Activated CD8-positive, alpha-beta T cell treated with anti-CD3 and anti-CD28 coated beads for 36 hours (primary cell): Measurements from ENCODE around the gene SORCS2. TPM values are rescaled to one million over a fixed set of nuclear protein-coding genes. Genes with fewer than 3 reads are reported as not detected.

Source experiments
- ATAC-seq: fragments of 200-7000 bp; cut with Tn5 transposase; one replicate; pipeline ENCODE4 v1.10.0; 2021; ENCODE audit warnings: mild to moderate bottlenecking, moderate library complexity
- CTCF ChIA-PET: fragments of 350-600 bp; sonication (Branson Sonifier 250); formaldehyde crosslinking; loops from one replicate; lab custom pipeline; 2021; ENCODE audit warnings: antibody characterized with exemption; lab: Charles Lee
- POLR2A ChIA-PET: fragments of 350-600 bp; sonication (Branson Sonifier 250); formaldehyde crosslinking; loops from one replicate; lab custom pipeline; 2021; ENCODE audit warnings: antibody characterized with exemption; lab: Charles Lee
- DNase-seq: peaks from one replicate; pipeline ENCODE4 v3.0.0-alpha.2; 2020
- H3K27ac Mint-ChIP-seq: one replicate; pipeline ENCODE4 v1.8.0; 2021; ENCODE audit warnings: mild to moderate bottlenecking, mixed read lengths
- H3K27me3 Mint-ChIP-seq: one replicate; pipeline ENCODE4 v1.8.0; 2021; ENCODE audit warnings: mixed read lengths
- H3K36me3 Mint-ChIP-seq: one replicate; pipeline ENCODE4 v1.8.0; 2021; ENCODE audit warnings: low read depth, mixed read lengths
- H3K4me1 Mint-ChIP-seq: one replicate; pipeline ENCODE4 v1.8.0; 2021; ENCODE audit warnings: low read depth, mixed read lengths
- H3K4me3 Mint-ChIP-seq: one replicate; pipeline ENCODE4 v1.8.0; 2021; ENCODE audit warnings: mild to moderate bottlenecking, moderate library complexity, mixed read lengths
- H3K9me3 Mint-ChIP-seq: one replicate; pipeline ENCODE4 v1.8.0; 2021; ENCODE audit warnings: mixed read lengths
- CTCF ChIP-seq: fragments of 200-600 bp; IDR thresholded peaks from one replicate; pipeline ENCODE4 v1.8.0; 2022; ENCODE audit warnings: antibody characterized with exemption, mild to moderate bottlenecking
- intact Hi-C: fragments of 100-400 bp; cut with micrococcal nuclease; formaldehyde crosslinking; loops from one replicate; pipeline ENCODE4 v1.10.0; 2022
- total RNA-seq, 2 experiments: library from RNA; stranded (reverse); gene quantifications; one replicate each; pipeline ENCODE4 v1.2.3, GENCODE V29; 2021

The SORCS2 gene
- total RNA-seq, 2 experiments from 2014 or later: 0.05 TPM; not detected in 1

DNA sequence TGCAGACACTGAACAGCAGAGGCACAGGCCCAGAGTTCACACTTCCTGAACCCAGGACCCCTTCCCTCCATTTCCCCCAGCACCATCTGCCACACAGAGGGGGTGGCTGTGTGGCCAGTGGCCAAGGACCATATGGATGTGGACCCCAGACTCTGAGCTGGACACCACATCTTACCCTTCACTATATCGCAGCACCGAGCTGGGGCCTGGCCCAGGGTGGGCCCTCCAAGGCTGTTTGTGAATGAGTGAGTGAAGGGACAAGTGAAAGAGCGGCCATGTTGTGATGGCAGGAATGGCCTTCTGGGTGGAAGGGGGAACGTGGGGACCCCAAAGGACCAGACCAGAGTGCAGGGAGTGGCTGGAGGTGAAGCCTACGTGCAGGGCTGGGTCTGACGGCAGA lies 498.7 kb downstream of the SORCS2 start:
- CTCF ChIA-PET: no interaction called here
- Mint-ChIP-seq H3K27me3 (no peaks in the 10 kb centered on the region), H3K36me3 (no peaks in the 10 kb centered on the region), H3K4me1 (no peaks in the 10 kb centered on the region), H3K27ac (no peak overlapping the region), H3K9me3 (no peaks in the 10 kb centered on the region), H3K4me3 (no peak overlapping the region)
- POLR2A ChIA-PET: no interaction called here
- ATAC-seq: no peak
- no peak for DNase-seq
- TF ChIP-seq CTCF: no peak
- intact Hi-C loops: no loop called here

DNA sequence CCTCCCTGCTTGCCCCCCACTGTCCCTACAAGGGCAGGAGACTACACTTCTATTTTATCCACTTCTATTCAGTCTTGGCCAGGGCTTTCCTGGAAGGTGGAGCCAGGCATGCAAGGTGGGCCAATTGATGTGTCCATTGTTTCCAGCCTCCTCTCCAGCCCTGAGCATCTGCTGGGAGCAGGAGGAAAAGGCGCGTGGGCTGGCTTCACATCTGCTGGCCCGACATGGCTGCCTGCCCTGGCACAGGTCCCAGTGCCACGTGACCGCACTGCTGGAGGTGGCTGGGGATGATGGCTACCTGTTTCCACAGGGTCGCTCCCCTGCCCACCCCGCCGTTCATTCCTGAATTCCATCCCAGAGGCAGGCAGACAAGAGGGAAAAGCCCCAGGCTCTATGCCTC lies 499.6 kb downstream of the SORCS2 start:
- intact Hi-C loops: no loop called here
- POLR2A ChIA-PET: no interaction called here
- CTCF ChIA-PET: no interaction called here
- no peak overlapping the region for H3K4me3 Mint-ChIP-seq
- H3K9me3 Mint-ChIP-seq: no peaks in the 10 kb centered on the region
- no peak for ATAC-seq
- H3K4me1 Mint-ChIP-seq: no peaks in the 10 kb centered on the region
- TF ChIP-seq CTCF: no peak
- H3K27ac Mint-ChIP-seq: no peak overlapping the region
- DNase-seq: no peak
- no peaks in the 10 kb centered on the region for H3K36me3 Mint-ChIP-seq
- no peaks in the 10 kb centered on the region for H3K27me3 Mint-ChIP-seq

DNA sequence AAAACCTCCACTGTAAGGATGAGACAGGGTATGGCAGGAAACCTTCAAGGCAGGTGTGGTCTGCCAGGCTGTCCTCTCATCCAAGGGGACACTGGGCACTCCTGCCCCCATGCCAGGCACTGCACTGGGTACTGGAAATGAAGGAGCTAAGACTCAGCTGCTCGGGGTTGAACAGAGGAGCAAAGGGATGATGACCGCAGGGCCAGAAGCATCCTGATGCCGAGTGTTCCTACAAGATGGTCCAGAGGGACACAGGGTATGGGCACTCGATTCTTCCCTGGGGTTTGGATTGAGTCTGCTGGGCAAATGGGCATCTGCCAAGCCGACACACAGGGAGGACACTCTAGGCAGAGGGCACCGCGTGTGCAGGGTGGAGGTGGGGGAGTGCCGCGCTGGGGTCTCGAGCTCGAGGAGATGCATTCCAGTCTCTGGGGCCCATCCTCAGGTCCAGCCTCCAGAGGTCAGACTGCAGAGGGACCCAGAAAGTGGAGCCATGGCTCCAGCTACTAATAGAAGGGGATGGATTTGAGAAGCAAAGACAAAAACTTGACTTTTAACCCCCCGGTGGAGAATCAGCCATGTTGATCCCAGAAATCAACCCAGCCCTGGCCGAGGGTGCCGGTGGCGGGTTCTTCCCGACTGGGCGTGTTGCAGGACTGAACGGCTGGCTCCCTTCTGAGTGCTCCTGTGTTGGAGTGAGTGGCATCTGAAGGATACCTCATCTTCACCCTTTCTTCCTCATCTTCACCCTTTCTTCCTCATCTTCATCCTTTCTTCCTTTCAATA lies 500.3 kb downstream of the SORCS2 start:
- intact Hi-C loops: no loop called here
- H3K9me3 Mint-ChIP-seq: no peaks in the 10 kb centered on the region
- ChIA-PET CTCF (no interaction called here), POLR2A (no interaction called here)
- no peaks in the 10 kb centered on the region for H3K4me1 Mint-ChIP-seq
- H3K27ac Mint-ChIP-seq: no peak overlapping the region
- no peak for TF ChIP-seq CTCF
- H3K4me3 Mint-ChIP-seq: no peak overlapping the region
- H3K27me3 Mint-ChIP-seq: peaks cover 2% of the 10 kb centered on the region
- ATAC-seq (no peak), DNase-seq (no peak)
- H3K36me3 Mint-ChIP-seq: no peaks in the 10 kb centered on the region

DNA sequence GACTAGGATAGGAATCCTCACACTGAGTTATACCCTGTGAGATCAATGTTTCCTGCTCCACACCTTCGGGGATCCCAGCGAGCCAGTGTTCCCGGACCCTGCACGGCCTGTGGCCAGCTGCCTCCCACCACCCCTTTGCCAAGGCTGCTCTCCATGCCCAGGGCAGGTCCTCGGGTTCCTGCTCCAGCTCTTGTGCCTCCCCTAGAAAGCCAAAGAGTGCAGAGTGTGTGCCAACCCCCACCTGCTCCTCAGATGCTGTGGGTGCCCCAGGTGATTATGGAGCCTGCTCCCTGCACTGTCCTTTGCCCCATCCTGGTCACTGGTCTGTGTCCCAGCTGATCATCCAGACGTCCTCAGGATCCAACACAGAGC lies 500.9 kb downstream of the SORCS2 start:
- no peak for ATAC-seq
- Mint-ChIP-seq H3K4me1 (no peaks in the 10 kb centered on the region), H3K4me3 (no peak overlapping the region), H3K27ac (no peak overlapping the region), H3K27me3 (peaks cover 2% of the 10 kb centered on the region), H3K36me3 (no peaks in the 10 kb centered on the region), H3K9me3 (no peaks in the 10 kb centered on the region)
- DNase-seq: no peak
- POLR2A ChIA-PET: no interaction called here
- intact Hi-C loops: no loop called here
- TF ChIP-seq CTCF: no peak
- CTCF ChIA-PET: no interaction called here

DNA sequence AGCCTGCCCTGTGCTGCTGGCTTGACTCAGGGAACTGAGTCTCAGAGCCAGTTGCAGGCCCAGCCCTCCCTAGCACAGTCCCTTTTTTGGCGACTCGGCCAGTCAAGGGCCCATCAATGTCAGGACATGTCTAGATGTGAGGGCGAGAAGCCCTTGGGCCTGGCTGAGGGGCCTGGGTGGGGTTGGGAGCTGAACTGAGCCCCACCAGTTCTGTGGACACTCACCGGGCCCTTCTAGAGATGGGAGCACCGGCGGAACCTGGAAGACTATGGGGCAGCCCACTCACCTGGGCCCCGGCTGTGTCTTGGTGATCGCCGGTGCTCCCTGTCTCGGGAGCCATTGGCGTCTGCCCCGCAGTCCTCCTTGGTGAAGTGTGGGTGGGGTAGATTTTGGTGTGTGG lies 501.4 kb downstream of the SORCS2 start:
- ChIA-PET POLR2A (no interaction called here), CTCF (no interaction called here)
- DNase-seq: no peak
- H3K9me3 Mint-ChIP-seq: no peaks in the 10 kb centered on the region
- TF ChIP-seq CTCF: no peak
- H3K4me3 Mint-ChIP-seq: no peak overlapping the region
- peaks cover 6% of the 10 kb centered on the region for H3K27me3 Mint-ChIP-seq
- no peaks in the 10 kb centered on the region for H3K36me3 Mint-ChIP-seq
- no peaks in the 10 kb centered on the region for H3K4me1 Mint-ChIP-seq
- ATAC-seq: no peak
- intact Hi-C loops: no loop called here
- no peak overlapping the region for H3K27ac Mint-ChIP-seq
